Adrenal gland (tissue), 5 donors: ENCODE results near the gene THSD4.

ENCODE experiments used
- CTCF ChIP-seq, 6 experiments: fragments of 450-650 bp in 4 of 6; fragments of 200-600 bp in 2 of 6; sonication (generic) in 1 of 6; IDR thresholded peaks; 1 replicate in 5 of 6; 2 replicates in 1 of 6; pipeline versions ENCODE4 v1.5.1 to v1.8.0; 2016 to 2021; ENCODE audit warnings: antibody characterized with exemption in 6 of 6, mild to moderate bottlenecking in 2 of 6, moderate library complexity in 1 of 6
- POLR2A ChIP-seq, 2 donors: fragments of 450-650 bp; IDR thresholded peaks; one replicate each; pipeline ENCODE4 v1.6.1; 2017; ENCODE audit warnings: antibody characterized with exemption in 2 of 2, mild to moderate bottlenecking in 2 of 2, moderate library complexity in 1 of 2
- donor health status: DM: no; HTN: no; CAD: no.

GRCh38 chr15:71627604-71628003 lies 512.3 kb downstream of the THSD4 start:
- no peak for TF ChIP-seq POLR2A (IDR thresholded peaks at IDR 0.05)
- TF ChIP-seq CTCF (IDR thresholded peaks at IDR 0.05), result no peak
